NCI-H524 treated with DMSO at 0.1 percent for 48 hours (cell line): ENCODE data around the gene RBL2.

Experiments
- DNase-seq: peaks from one replicate; lab custom pipeline; 2025; lab: John Stamatoyannopoulos, UW

RBL2 gene

DNA sequence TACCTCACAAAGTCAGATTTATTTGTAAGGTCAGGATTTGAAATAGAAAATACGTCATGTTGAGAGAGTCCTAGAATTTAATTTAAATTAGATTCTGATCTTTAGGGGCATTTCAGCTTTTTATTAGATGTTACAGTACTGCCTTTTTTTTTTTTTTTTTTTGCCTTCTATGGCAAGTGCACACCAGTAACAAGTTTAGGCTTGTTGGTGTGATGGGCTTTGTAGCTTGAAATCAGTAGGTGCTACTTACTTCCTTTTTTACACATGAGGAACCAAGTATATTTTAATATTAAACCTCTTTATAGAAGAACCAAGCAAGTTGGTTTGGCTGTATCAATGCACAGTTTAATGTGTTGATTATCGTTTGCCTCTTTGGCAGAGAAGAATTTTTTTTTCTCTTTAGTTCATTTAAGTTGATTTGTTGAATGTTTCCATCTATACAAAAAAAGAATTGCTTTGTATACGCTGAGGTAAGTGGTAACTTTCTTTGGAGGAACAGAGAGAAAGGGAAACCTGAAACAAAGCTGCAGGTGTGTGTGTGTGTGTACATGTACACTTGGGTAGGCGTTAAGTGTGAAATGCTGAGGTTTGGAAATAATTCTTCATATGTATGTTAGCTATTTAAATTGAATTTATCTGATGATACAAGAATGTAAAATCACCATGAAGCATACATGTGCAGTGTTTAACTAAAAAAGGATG, 15.7 kb downstream of the RBL2 start:
- DNase-seq: no peak

DNA sequence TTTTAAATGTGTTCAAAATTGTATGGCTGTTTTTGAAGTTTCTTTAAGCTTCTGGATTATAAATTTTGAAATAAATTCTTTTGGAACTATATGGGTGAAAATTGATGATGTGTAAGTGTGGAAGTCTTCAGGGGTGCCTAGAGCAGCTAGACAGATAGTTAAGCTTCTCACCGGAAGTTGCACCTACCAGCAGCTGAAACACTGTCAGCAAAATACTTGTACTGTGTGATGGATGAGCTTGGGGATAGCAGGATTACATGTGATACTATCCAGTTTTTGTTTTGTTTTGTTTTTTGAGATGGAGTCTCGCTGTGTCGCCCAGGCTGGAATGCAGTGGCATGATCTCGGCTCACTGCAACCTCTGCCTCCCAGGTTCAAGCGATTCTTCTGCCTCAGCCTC, 19.7 kb downstream of the RBL2 start:
- no peak for DNase-seq

DNA sequence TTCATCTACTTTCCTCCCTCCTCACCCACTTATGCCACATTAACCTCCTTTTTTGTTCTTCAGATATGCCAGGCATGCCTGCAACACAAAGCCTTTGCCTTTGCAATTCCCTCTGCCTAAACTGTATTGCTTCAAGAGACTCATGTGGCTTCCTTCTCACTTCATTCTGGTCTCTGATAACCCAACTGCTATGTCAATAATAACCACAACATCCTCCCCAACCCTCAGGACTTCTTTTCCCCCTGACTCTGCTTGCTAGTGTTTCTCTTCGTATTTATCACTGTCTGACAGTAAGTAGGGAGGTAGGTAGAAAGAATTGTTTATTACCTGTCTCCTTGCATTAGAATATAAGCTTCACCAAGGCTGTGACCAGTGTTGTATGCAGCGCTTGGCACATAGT, 22.4 kb downstream of the RBL2 start:
- DNase-seq: no peak

DNA sequence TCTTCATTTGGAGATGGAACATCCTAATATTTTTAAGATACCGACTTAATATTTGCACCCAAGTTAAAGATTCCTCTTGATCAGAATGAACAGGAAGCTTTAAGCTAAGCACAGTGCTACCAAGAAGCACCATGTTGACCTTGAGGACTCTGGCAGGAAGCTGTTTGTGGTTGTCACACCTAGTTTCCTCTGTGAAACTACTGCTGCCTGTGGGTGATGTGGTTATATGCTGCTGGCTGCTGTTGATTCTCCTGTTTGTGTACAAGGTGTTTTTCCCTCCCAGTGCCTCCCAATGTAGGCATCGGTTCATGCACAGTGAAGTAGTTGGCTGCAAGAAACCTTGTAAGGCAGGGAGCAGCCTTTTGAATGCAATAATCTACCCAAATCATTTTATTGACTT, 23.4 kb downstream of the RBL2 start:
- DNase-seq: no peak

DNA sequence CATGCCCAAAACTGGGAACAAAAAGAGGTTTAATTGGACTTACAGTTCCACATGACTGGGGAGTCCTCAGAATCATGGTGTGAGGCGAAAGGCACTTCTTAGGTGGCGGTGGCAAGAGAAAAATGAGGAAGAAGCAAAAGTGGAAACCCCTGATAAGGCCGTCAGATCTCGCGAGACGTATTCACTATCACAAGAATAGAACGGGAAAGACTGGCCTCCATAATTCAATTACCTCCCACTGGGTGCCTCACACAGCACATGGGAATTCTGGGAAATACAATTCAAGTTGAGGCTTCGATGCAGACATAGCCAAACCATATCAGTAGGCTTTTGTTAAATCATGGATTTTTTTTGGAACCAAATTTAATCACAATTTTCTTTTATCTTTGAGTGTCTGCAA, 24.4 kb downstream of the RBL2 start:
- DNase-seq: no peak

DNA sequence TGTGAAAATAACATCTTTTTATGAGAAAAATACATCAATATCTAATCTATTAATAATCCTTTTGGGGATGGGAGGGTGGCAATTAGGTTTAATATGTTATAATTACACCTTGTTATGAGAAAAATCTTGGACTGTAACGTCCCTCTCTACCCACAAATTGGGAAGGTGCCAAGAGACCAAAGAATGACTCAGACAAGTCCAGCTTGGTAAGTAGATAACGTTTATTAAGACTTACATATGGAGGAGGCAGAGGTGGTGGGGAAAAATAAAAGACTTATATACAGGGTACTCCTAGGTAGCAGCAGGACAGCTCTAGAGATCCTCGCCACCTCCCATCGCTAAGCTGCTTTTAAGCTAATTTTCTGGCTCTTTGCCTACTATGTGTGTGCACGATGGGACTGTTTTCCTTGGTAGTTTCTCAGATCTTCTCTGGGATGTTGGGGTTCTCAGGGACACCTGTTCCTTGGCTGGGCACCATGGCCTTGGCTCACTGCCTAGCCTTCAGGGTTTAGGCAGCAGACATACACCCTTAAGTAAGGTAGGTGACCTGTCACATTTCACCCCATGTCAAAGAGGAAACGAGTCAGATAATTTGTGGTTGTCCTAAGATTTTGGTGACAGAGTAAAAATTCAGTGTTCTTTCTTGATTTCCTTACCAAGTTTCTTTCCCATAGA, 31.5 kb downstream of the RBL2 start:
- DNase-seq: no peak

DNA sequence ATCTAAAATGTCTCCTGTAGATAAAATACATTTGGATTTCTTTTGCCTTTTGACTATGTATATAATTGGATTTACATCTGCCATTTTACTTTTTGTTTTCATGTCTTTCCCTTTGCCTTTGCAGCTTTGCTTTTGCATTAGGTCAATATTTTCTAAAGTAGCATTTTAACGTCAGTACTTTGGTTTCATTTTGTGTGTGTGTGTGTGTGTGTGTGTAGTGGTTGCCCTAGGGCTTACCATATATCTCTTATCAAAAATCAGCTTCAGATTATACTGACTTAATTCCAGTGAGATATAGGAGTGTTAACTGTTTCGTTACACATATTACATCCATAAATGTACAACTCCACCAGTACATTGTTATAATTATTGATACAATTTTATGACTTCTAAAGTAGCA, 42.6 kb downstream of the RBL2 start:
- no peak for DNase-seq

DNA sequence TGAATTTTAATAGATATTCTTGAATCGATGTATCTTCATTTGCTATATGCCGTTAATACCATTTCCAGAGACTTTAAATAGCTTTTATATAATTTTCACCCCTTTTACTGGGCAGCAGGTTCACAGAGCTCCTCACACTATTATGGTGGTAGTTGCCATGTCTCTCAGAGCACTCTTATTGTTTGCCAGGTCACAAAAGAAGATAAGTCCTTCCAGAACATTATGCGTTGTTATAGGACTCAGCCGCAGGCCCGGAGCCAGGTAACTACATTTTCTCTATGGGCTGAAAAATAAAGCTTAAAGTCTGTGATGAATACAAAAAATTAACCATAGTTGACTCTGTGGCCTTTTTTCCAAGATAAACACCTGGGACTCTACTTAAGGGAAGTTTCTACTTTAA, 44.7 kb downstream of the RBL2 start:
- no peak for DNase-seq

DNA sequence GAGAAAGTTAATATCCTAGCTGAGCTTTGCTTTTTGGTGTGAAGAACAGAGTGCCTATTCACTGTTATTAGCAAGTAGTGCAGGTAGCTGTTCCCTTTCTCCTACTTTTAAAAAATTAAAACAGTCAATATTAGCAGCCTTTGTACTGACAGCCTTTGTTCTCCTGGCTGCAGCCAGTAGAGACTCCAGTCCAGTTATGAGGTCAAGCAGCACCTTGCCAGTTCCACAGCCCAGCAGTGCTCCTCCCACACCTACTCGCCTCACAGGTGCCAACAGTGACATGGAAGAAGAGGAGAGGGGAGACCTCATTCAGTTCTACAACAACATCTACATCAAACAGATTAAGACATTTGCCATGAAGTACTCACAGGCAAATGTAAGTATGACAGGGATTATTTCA, 46.1 kb downstream of the RBL2 start:
- no peak for DNase-seq

DNA sequence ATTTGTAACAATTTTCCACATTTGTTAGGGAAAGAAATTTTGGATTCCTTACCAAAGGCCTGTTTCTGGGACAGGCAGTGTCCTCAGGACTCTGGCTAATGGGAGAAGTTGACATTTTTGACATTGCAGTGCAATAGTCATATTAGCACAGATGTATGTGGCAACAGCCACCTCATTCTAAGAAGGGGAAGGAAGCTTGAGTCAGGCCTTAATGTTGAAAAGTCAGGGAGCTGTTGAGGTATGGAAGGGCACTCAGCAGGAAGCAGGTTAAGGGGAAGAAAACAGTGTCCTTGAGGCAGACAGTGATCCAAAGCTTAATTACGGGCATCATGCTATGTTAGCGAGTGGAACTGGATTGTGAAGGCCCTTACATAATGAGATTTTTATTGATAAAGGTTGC, 47.9 kb downstream of the RBL2 start:
- no peak for DNase-seq

DNA sequence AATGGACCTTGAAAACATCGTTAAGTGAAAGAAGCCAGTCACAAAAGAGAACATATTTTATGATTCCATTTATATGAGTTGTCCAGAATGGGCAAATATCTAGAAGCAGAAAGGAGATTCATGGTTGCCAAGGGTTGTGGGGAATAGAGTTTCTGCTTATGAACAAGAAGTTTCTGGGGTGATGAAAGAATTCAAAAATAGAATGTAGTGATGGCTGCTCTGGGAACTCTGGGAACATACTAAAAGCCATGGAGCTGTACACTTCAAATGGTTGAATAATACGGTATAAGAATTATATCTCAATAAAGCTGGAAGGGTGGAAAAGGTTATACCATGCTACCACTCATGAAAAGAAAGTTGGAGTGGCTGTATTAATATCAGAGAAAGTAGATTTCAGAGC, 50.3 kb downstream of the RBL2 start:
- DNase-seq: no peak

DNA sequence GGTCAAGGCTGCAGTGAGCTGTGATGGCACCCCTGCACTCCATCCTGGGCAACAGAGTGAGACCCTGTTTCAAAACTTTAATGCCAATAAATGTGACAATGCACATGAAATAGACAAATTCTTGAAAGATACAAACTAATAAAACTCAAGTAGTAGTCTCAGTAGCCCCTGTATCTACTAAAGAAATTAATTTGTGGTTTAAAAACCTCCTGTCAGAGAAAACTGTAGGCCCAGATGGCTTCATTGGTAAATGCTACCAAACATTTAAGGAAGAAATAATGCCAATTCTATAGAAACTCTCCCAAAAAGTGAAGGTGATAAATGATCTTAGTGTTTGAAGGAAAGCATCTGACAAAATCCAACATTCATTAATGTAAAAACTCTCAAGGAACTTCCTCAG, 52.0 kb downstream of the RBL2 start:
- DNase-seq: no peak

DNA sequence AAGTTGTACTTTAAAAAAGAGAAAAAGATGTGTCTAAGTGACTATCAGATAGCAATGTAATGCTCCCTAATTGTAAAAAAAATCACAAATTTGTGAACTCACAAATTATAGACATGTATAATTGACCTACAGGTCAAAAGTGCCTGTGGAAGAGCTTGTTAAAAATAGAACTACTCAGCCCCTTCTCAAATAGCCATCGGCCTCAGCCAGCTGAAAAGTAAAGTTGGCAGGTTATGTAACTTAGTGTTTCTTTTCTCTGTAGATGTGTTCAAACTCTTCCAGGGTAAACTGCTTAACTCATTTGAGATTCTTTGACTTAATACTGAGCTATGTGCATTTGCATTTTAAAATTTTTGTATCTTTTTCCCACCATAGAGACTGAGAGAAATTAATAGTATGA, 55.5 kb downstream of the RBL2 start:
- DNase-seq: no peak

DNA sequence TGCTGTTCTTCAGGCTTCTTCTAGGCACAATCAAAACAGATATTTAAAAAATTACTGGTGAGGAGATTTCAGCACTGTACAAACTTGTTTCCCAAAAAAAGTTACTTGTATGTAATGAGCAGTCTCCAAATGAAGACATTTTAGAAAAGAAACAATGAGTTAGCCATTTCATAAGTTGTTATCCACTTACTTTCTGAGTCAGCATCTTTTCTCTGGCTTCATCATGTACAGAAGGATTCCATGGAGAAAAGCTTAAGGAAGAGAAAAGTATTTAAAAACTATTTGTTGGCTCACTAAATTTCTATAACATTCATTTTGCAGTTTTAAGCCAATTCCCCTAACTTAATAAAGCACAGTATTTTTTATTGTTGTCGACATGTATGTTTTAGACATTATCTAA, 58.2 kb downstream of the RBL2 start:
- no peak for DNase-seq

DNA sequence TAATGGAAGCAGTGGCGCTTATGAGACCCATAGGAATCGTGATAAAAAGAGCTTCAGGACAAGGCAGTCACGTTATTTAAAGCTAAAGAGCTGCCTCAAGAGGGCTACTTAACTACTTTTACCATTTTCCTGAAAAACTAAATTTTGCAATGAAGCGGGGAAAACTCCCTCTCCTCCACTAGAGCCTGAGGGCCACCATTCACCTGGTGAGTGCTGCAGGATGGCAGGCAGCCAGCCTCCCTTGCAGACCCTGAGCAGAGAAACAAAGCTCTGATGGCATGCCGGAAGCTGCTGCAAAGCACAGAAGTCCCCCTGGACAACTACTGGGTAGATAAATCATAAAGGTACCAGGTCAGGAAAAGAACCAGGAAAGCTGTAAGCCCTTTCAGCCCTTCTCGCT, 60.4 kb downstream of the RBL2 start:
- no peak for DNase-seq

DNA sequence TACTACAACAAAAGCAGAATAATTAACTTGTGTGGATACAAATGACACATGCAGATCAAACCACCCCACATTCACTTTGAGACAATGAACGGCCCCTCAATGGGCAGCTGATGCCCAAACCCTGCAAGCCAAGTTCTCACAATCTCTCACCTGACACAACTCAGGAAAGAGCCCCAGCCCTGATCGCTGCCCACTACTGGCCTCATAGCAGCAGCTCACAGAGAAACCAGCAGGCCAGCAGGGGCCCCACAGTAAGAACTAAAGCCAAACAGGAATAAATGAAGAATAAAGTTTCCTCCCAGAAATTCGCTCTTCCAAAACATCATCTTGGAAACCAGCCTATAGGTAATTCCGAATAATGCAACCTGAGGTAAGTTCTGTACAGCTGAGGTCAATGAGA, 61.1 kb downstream of the RBL2 start:
- no peak for DNase-seq

DNA sequence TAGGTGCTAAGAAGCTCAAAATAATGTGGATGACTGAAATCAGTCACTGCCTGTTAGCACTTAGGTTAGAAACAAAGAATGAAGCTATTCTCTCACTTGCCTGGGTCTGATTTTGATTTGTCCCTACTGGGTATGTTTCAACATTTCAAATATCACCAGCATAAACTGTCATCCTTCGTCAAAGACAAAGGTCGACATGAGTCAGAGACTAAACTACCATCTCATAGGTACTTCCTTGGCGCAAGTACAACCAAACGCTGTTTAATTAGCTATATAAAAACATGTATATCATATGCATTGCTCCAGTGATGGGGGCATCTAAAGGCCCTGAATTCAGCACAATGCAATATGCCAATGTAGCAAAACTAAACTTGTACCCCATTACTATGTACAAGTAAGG, 64.7 kb downstream of the RBL2 start:
- no peak for DNase-seq

DNA sequence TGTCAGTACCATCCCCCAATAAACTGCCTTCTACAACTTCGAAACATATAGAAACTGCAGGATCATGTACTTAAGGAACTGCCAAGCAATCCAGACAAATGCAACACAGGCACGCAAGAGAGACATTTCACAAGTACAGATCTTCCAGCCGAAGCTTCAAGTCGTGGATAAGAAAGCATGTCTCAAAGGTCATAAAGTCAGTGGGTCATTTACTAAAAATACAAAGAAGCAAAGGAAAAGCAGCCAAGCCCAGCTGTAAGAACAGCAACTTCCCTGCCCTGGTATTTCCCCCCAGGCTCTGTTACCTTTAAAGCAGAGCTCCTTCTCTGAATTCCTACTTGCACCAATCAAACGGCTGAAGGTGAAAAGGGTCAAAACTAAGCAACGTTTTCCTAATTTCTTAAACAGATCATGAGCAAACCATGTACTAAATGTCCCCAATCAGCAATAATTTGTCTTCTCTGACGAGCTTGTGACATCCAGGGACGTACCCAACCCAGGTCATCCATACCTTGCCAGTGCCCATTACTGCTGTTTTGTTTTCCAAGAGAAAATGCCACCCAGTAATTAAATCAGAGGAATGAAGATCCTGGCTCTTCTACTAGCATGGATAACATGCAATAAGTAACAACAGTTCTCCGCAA, 67.1 kb downstream of the RBL2 start:
- no peak for DNase-seq

DNA sequence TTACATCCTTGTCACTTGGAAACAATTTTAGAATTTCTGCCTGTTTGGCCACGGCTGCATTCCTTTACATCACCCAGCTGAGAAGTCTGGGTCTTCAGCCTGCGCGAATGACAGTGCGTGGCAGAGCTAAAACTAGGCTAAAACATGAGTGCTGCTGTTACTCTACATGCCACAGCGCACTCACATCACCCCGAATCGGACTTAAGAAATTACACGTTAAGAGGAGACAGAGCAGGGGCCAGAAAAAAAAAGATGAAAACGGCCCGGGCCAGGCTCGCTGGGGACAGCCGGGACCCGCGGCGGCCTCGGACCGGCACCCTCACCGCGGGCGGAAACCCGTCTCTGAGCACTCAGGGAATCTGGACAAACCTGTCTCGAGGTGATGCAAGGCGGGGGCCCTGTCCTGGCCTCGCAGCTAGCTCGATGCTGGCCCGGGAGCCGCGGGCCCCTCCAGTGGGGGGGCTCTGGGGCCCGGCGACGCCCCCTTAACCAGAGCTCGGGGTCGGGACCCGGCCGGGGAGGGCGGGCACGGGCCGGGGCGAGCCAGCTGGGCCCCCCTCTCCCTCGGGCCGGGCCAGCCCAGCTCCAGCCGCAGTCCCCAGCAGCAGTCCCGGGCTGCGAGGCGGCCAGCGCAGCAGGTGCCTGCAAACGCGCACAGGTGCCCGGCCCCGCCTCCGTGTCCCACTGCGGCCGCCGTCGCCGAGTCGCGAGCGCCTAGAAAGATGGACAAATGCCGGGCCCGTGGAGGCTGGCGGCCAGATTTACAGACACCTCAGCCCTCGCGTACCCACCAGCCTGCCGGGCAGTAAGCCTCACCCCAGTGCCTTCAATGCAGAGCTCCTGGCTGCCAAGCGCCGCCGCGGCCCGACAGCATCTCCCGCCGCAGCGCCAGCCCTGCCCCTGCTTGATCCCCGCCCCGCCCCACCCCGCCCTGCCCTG, 68.3 kb downstream of the RBL2 start, which contains the start of gene AKTIP:
Gene AKTIP (minus strand): TSS at position 879 of the 939 bp plus-strand sequence. CDS start 2,950 bp downstream, outside the sequence.
- DNase-seq: no peak

DNA sequence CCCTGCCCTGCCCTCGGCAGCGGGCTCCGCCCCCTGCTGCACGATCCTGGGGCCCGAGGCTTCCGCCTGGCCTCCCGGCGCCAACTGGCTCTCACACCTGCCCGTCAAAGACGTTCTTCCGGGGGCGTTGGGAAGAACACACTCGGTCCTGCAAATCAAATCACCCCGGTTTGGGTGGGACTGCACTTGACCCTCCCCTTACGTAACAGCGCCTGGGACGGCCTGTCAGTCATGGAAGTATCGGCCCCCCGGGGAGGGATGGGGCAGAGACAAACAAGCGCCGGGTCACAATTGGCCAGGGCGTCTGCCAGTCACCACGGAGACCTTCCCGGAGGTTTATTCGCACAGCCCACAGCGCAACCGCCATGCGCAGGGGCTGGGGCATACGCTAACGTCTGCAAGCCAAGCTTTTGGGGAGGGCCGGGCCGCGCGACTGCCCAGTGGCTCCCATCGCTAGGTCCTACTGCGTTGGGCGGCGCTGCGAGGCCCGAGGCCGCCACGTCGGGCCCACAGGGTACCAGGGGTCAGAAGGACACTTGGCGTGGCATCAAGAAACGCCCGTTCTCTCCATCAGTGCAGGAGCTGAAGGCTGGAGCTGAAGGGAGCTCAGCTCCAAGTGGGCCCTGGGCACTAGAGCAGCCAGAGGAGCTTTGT, 69.1 kb downstream of the RBL2 start:
- peak; percentile 99 for DNase-seq

DNA sequence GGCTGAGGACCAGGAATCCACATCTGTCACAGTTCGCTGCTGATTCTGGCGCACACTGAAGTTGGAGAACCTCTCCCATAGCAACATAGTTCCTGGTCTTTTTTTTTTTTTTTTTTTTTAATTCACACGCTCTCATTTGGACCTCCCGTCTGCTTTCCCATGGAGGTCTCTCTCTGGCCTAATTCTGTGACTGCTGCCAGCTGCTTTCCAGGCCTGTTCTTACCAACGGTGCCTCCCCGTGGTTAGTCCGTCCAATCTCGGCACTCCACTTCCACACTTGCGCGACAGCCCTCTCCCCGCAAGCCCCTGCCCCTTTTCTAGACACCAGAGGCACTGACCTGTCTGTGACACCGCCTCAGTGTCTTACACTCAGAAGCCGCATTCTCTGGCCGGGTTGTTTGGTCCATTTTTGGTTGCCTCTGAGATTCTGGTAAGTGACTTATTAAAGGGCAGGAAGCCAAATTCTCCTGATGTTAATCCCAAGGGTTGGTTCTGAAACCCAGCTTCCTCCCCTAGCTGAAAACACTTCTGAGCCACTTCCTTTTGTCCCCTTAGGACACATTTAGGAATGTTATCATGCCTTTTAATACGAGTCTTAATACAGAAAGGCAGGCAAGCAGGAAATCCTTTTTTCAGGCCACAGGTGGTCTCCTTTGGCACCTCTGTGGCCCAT, 69.9 kb downstream of the RBL2 start:
- DNase-seq: peak; percentile 41
